K562 (cell line): Measurements from ENCODE around the gene PRDM1. TPM values are rescaled to one million over a fixed set of nuclear protein-coding genes. Genes with fewer than 3 reads are reported as not detected.

Source experiments
- AFF4 ChIP-seq: sonication (generic); formaldehyde crosslinking; IDR thresholded peaks from 2 replicates; pipeline ENCODE4 v1.8.0; 2023; ENCODE audit warnings: mild to moderate bottlenecking, missing genetic modification reagents
- ATF2 ChIP-seq: sonication (generic); formaldehyde crosslinking; IDR thresholded peaks from 2 replicates; pipeline ENCODE4 v1.8.1; 2022; ENCODE audit warnings: missing genetic modification reagents
- CCNT2 ChIP-seq: IDR thresholded peaks from 2 replicates; pipeline ENCODE4 v1.6.1; 2011; ENCODE audit warnings: borderline replicate concordance, low read depth, mild to moderate bottlenecking, moderate library complexity, mixed read lengths, low read length; ENCODE audit not compliant: insufficient read length; ENCODE audit errors: extremely low read depth
- ELF1 ChIP-seq: fragments of 200-800 bp; sonication (Bioruptor generic); IDR thresholded peaks from 2 replicates; pipeline ENCODE4 v1.6.1; 2016; ENCODE audit warnings: missing genetic modification characterization, missing compliant biosample characterization
- EP300 ChIP-seq: IDR thresholded peaks from 2 replicates; pipeline ENCODE4 v1.6.1; 2012; ENCODE audit warnings: low read length, improper control_type of control experiment
- ETS2 ChIP-seq: IDR thresholded peaks from 2 replicates; pipeline ENCODE4 v1.6.1; 2016; ENCODE audit warnings: borderline replicate concordance, missing genetic modification characterization, mild to moderate bottlenecking, moderate library complexity, missing compliant biosample characterization; ENCODE audit not compliant: poor library complexity, severe bottlenecking
- IFI16 ChIP-seq: fragments of 250-450 bp; sonication (Bioruptor Pico); IDR thresholded peaks from 2 replicates; pipeline ENCODE4 v2.1.2; 2022; ENCODE audit warnings: mild to moderate bottlenecking, inconsistent platforms
- PHF8 ChIP-seq: fragments of 200-600 bp; sonication (generic); IDR thresholded peaks from 2 replicates; pipeline ENCODE4 v1.6.1; 2012; ENCODE audit warnings: mixed run types, mild to moderate bottlenecking, inconsistent platforms, low read length, moderate library complexity, borderline replicate concordance
- SNRNP70 ChIP-seq: fragments of 200-400 bp; formaldehyde crosslinking; optimal IDR thresholded peaks from 2 replicates; pipeline ENCODE3; 2017; ENCODE audit warnings: low read depth, low read length
- ZBTB11 ChIP-seq, 3 experiments: fragments of 200-800 bp in 1 of 3; fragments of 250-450 bp in 1 of 3; fragments of 450-650 bp in 1 of 3; sonication (Bioruptor Pico) in 1 of 3; sonication (Bioruptor generic) in 1 of 3; formaldehyde crosslinking in 1 of 3; IDR thresholded peaks; 2 replicates each; pipeline versions ENCODE4 v1.6.1 to v1.8.0; 2016 to 2022; ENCODE audit warnings: mild to moderate bottlenecking in 2 of 3, missing genetic modification characterization in 2 of 3, missing compliant biosample characterization in 1 of 3, moderate library complexity in 1 of 3
- ZFP1 ChIP-seq: fragments of 450-650 bp; formaldehyde crosslinking; IDR thresholded peaks from 2 replicates; pipeline ENCODE4 v1.4.0; 2020; ENCODE audit warnings: mild to moderate bottlenecking, mixed read lengths
- ZNF174 ChIP-seq: fragments of 250-450 bp; sonication (Bioruptor Pico); IDR thresholded peaks from 2 replicates; pipeline ENCODE4 v1.4.0; 2020; ENCODE audit warnings: mild to moderate bottlenecking
- ZNF253 ChIP-seq: fragments of 250-450 bp; sonication (Bioruptor Pico); conservative IDR thresholded peaks from 2 replicates; pipeline ENCODE4 v1.6.1; 2021; ENCODE audit warnings: mild to moderate bottlenecking
- ZNF740 ChIP-seq, 3 experiments: fragments of 200-800 bp in 1 of 3; sonication (Bioruptor generic) in 1 of 3; sonication (generic) in 1 of 3; formaldehyde crosslinking in 1 of 3; IDR thresholded peaks; 2 replicates each; pipeline versions ENCODE4 v1.6.1 to v1.8.0; 2016 to 2022; ENCODE audit warnings: mild to moderate bottlenecking in 2 of 3, missing compliant biosample characterization in 2 of 3, missing genetic modification characterization in 2 of 3, missing genetic modification reagents in 1 of 3
- ZNF77 ChIP-seq: fragments of 250-450 bp; sonication (Bioruptor Pico); IDR thresholded peaks from 2 replicates; pipeline ENCODE4 v1.5.0; 2020
- polyA plus RNA-seq, 8 experiments: library from polyadenylated mRNA; depleted of rRNA in 4 of 8; stranded (reverse) in 5 of 8; unstranded in 3 of 8; fragments of >200 nt; fragmentation: Nextera tagmentation in 2 of 8; fragmentation: Illumina TruSeq in 1 of 8; extraction: Ambion mirVana in 2 of 8; extraction: Trizol in 1 of 8; gene quantifications; 2 replicates each; pipeline versions ENCODE4 v1.2.1 to v1.2.3, GENCODE V29; 2011 to 2014; ENCODE audit warnings: inconsistent platforms in 1 of 8, missing spikeins in 1 of 8
- total RNA-seq, 7 experiments: library from RNA; depleted of rRNA in 6 of 7; stranded (reverse); fragments of >200 nt in 6 of 7; fragmentation: Illumina TruSeq in 2 of 7; extraction: Trizol in 2 of 7; gene quantifications; 2 replicates each; pipeline versions ENCODE4 v1.2.1 to v1.2.3, GENCODE V29; 2011 to 2021; ENCODE audit warnings: low replicate concordance in 1 of 7

Gene PRDM1
- total and polyA plus RNA-seq, 9 of the 15 experiments (the other 6 are each of a cell fraction or from before 2014, with no cell fraction given), result 0.09 to 0.89 (median 0.27) TPM

GRCh38 chr6:106134906-106135634, 48.9 kb downstream of the PRDM1 start (continued):
- TF ChIP-seq AFF4 (CRISPR knock-in tag), result no peak
- no peak for TF ChIP-seq ZFP1 (CRISPR knock-in tag)
- no peak for TF ChIP-seq ZNF740 (CRISPR knock-in tag; IDR thresholded peaks at IDR 0.05)
- TF ChIP-seq ZNF740 (tag; IDR thresholded peaks at IDR 0.05), result no peak
- no peak for TF ChIP-seq ELF1 (tag)
- no peak for TF ChIP-seq ETS2 (tag)
- TF ChIP-seq ZNF77 (CRISPR knock-in tag), result no peak
- no peak for TF ChIP-seq ATF2
- TF ChIP-seq ZBTB11 (CRISPR knock-in tag; IDR thresholded peaks at IDR 0.05), result 0 out of 6 replicates have a peak, but pooled peaks of 1 of the 3 experiments have one; percentile 32
- no peak for TF ChIP-seq CCNT2
- TF ChIP-seq PHF8, result no peak
- no peak for TF ChIP-seq IFI16 (CRISPR knock-in tag)
- no peak for TF ChIP-seq ZNF174
- no peak for TF ChIP-seq SNRNP70
- no peak for TF ChIP-seq ZNF253 (CRISPR knock-in tag)
- peak; percentile 63 for TF ChIP-seq EP300
